Measurements from ENCODE around the gene EPN2. TPM values are rescaled to one million over a fixed set of nuclear protein-coding genes. Genes with fewer than 3 reads are reported as not detected.
A peak's percentile ranks its signal among the peaks of the same experiment; 100 is the strongest.

Gene EPN2
- polyA plus RNA-seq, 1 of the 3 experiments (the other 2 are of a cell fraction): 38.9 TPM

DNA sequence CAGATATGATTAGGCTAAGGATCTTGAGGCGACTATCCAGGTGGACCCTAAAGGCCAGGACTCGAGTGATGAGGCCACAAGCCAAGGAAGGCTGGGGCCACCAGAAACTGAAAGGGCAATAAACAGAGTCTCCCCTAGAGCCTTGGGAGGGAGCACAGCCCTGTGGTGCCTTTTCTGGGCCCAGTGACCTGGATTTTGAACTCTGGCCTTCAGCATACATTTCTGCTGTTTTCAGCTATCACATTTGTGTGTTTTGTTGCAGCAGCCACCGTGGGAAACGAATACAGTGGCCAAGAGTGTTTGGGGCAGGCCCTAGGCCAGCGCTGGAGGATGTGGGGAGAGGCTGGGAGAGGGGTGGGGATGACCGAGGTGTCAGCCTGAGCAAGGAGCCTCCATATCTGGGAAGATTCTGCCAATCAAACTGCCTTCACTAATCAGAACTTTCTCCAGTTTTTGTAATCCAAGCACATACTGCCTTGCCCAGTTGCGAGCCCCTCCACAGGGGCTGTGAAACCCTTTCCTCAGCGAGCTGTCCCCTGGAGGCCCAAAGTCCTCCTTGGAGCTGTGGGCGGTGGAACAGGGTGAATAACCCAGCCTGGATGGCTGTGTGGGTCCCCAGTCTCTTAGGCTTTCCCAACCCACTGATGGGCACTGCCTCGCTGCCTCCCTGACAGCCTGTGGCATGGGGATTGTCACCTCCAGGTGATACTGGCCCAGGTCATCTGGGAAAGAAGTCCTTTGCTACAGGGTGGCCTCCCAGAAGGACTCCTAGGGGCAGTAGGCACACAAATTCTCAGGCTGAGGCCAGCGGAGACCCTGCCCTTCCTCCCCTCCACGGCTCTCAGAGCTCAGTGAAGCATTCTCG, 108.6 kb downstream of the EPN2 start (continued):
- no peak for TF ChIP-seq MXI1 (IDR thresholded peaks at IDR 0.05; ENCODE audit: low read depth, low read length)
- TF ChIP-seq, protein P1, sequence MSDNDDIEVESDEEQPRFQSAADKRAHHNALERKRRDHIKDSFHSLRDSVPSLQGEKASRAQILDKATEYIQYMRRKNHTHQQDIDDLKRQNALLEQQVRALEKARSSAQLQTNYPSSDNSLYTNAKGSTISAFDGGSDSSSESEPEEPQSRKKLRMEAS (IDR thresholded peaks at IDR 0.05; ENCODE audit: low read depth): no peak
- no peak for TF ChIP-seq ELF1 (IDR thresholded peaks at IDR 0.05)
- TF ChIP-seq POLR2AphosphoS5 (IDR thresholded peaks at IDR 0.05; ENCODE audit: low read depth, low read length): no peak
- TF ChIP-seq FOXM1 (IDR thresholded peaks at IDR 0.05; ENCODE audit: low read depth): no peak
- TF ChIP-seq TEAD4 (IDR thresholded peaks at IDR 0.05; ENCODE audit: borderline replicate concordance, insufficient read depth): no peak
- no peak for TF ChIP-seq MEF2A (IDR thresholded peaks at IDR 0.05; ENCODE audit: borderline replicate concordance, low read depth)

DNA sequence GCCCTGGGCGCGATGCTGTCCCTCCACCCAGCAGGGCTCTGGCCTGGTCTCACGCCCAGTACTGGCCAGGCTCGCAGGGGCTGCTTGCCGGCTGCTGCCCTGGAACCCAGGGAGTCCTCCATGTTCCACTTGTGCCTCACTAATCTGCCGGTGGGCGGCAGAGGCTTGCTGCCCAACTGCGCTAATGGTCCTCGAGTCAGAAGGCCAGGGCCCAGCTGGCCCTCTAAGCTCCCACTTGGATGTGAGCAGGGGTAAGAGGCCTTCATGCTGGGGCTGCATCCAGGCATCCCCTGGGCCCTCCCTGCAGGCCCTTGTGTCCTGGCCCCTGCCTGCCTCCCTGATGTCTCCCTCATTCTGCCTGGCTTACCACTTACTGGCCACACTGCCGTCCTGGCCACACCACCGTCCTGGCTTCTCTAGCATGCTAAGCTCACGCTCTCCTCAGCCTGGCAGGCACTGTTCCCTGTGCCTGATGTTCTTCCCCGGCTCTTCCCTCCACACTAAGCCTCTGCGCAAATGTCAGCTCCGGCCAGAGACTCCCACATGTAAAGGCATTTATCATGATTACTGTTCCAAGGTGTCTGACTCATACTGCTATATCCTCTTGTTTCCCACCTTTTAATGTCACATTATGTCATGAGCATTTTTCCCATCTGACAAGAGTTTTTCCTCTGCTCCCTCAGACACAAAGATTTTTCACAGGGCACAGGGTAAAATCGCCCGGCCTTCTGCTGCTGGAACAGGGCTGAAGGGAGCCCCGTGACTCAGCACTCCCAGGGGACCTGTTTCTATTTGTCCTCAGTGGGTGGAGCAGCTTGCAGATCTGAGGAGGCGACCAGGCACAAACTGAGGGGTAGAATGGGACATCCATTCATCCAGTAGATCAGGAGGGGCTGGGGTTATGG, 109.4 kb downstream of the EPN2 start:
- Histone ChIP-seq H3K27me3 (ENCODE audit: insufficient read depth) (no peaks in the 10 kb centered on the region), H3F3A (replicated peaks; ENCODE audit: insufficient read depth) (peaks cover 31% of the 10 kb centered on the region), H3K9me2 (no peaks in the 10 kb centered on the region), H3K4me3 (ENCODE audit: low read depth in 2 of 2, low read length in 1 of 2) (no peak overlapping the region), H4K20me1 (ENCODE audit: insufficient read depth) (no peaks in the 10 kb centered on the region), H2AFZ (ENCODE audit: low read depth) (no peak overlapping the region), H3K4me2 (peak overlapping the region; percentile 35; the same call in 1 of the 2 replicates), H3K36me3 (replicated peaks in 1 of 2; ENCODE audit: control insufficient read depth in 1 of 2, insufficient read depth in 2 of 2, low read length in 1 of 2) (peaks cover 0 to 6% of the 10 kb centered on the region in 2 experiments), H3K9me3 (no peaks in the 10 kb centered on the region), H3K27ac (ENCODE audit: low read depth in 2 of 2, low read length in 1 of 2) (peak overlapping the region; percentile 20 to 90), H3K79me2 (ENCODE audit: insufficient read depth) (no peaks in the 10 kb centered on the region), H3K9ac (peak overlapping the region; percentile 44; the same call in 1 of the 2 replicates), H3K4me1 (ENCODE audit: control insufficient read depth in 1 of 2, insufficient read depth in 2 of 2, low read depth in 1 of 2, low read length in 1 of 2) (peaks cover 13 to 20% of the 10 kb centered on the region in 2 experiments; a peak in 3 of 4 replicates)
- no peak for DNase-seq
- ChIA-PET POLR2A (no interaction called here), CTCF (interaction anchor here (1.2 to 1.7 kb wide), 3 partner anchors 9 to 101 kb away, joined by 4 to 8 read pairs (median 7); partner anchors contain the start of gene B9D1)
- 48% methylated on average over 15 of the region's 19 CpGs for WGBS (ENCODE audit: low lambda C conversion rate)
- TF ChIP-seq JUND (IDR thresholded peaks at IDR 0.05): peak; percentile 88
- TF ChIP-seq, protein P2, sequence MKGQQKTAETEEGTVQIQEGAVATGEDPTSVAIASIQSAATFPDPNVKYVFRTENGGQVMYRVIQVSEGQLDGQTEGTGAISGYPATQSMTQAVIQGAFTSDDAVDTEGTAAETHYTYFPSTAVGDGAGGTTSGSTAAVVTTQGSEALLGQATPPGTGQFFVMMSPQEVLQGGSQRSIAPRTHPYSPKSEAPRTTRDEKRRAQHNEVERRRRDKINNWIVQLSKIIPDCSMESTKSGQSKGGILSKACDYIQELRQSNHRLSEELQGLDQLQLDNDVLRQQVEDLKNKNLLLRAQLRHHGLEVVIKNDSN (IDR thresholded peaks at IDR 0.05; ENCODE audit: borderline replicate concordance, low read depth): no peak
- no peak for TF ChIP-seq MXI1 (IDR thresholded peaks at IDR 0.05; ENCODE audit: low read depth, low read length)
- peak; percentile 83 for TF ChIP-seq FOSL2 (IDR thresholded peaks at IDR 0.05; ENCODE audit: borderline replicate concordance, low read depth)
- no peak for TF ChIP-seq USF2 (IDR thresholded peaks at IDR 0.05; ENCODE audit: borderline replicate concordance, low read depth, low read length)
- no peak for TF ChIP-seq ZBTB33 (IDR thresholded peaks at IDR 0.05; ENCODE audit: borderline replicate concordance, low read depth)
- peak; percentile 79 for TF ChIP-seq TCF12 (IDR thresholded peaks at IDR 0.05)
- TF ChIP-seq CTCF (IDR thresholded peaks at IDR 0.05): no peak
- TF ChIP-seq FOXJ3 (CRISPR knock-in tag; IDR thresholded peaks at IDR 0.05): no peak
- no peak for TF ChIP-seq GATA2 (CRISPR knock-in tag; IDR thresholded peaks at IDR 0.05)
- TF ChIP-seq FOXM1 (IDR thresholded peaks at IDR 0.05; ENCODE audit: low read depth): no peak
- peak; percentile 8 to 43; a peak in 1 of 4 replicates for TF ChIP-seq EP300 (IDR thresholded peaks at IDR 0.05; ENCODE audit: borderline replicate concordance in 1 of 2, low read depth in 1 of 2, low read length in 1 of 2)
- TF ChIP-seq RCOR1 (IDR thresholded peaks at IDR 0.05; ENCODE audit: low read length): no peak
- TF ChIP-seq TAF1 (IDR thresholded peaks at IDR 0.05; ENCODE audit: borderline replicate concordance, low read depth, low read length): peak; percentile 13
- TF ChIP-seq ELF1 (IDR thresholded peaks at IDR 0.05): no peak
- TF ChIP-seq RFX5 (IDR thresholded peaks at IDR 0.05; ENCODE audit: low read length): no peak
- TF ChIP-seq YY1 (IDR thresholded peaks at IDR 0.05; ENCODE audit: low read depth): no peak
- TF ChIP-seq, protein P3, sequence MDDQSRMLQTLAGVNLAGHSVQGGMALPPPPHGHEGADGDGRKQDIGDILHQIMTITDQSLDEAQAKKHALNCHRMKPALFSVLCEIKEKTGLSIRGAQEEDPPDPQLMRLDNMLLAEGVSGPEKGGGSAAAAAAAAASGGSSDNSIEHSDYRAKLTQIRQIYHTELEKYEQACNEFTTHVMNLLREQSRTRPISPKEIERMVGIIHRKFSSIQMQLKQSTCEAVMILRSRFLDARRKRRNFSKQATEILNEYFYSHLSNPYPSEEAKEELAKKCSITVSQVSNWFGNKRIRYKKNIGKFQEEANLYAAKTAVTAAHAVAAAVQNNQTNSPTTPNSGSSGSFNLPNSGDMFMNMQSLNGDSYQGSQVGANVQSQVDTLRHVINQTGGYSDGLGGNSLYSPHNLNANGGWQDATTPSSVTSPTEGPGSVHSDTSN (IDR thresholded peaks at IDR 0.05): peak; percentile 91
- TF ChIP-seq POLR2AphosphoS5 (IDR thresholded peaks at IDR 0.05; ENCODE audit: low read depth, low read length): peak; percentile 81

Data from SK-N-SH (cell line).